ENCODE results near the gene GPR151. TPM values are rescaled to one million over a fixed set of nuclear protein-coding genes. Genes with fewer than 3 reads are reported as not detected.
A peak's percentile ranks its signal among the peaks of the same experiment; 100 is the strongest.

GPR151 gene
- total RNA-seq, 1 donor from 2014 or later: not detected

- no peak for TF ChIP-seq CTCF (conservative IDR thresholded peaks at IDR 0.05; ENCODE audit: low read depth, low read length)
- no peak overlapping the region for H3K4me3 ChIP-seq (ENCODE audit: low read depth, low read length)
- DNase-seq (ENCODE audit: low read depth): no peak
Observed at GRCh38 chr5:146484714-146485391, 31.1 kb downstream of the GPR151 start.

GRCh38 chr5:146482775-146483174 lies 33.2 kb downstream of the GPR151 start:
- TF ChIP-seq CTCF (conservative IDR thresholded peaks at IDR 0.05; ENCODE audit: low read depth, low read length): no peak
- DNase-seq (ENCODE audit: low read depth): no peak
- H3K4me3 ChIP-seq (ENCODE audit: low read depth, low read length): no peak overlapping the region

- no peak for TF ChIP-seq CTCF (conservative IDR thresholded peaks at IDR 0.05; ENCODE audit: low read depth, low read length)
- no peak overlapping the region for H3K4me3 ChIP-seq (ENCODE audit: low read depth, low read length)
- no peak for DNase-seq (ENCODE audit: low read depth)
Observed at GRCh38 chr5:146475906-146476305, 40.1 kb downstream of the GPR151 start.

GRCh38 chr5:146475190-146475780 lies 40.7 kb downstream of the GPR151 start:
- no peak for DNase-seq (ENCODE audit: low read depth)
- H3K4me3 ChIP-seq (ENCODE audit: low read depth, low read length): no peak overlapping the region
- peak; percentile 30 for TF ChIP-seq CTCF (conservative IDR thresholded peaks at IDR 0.05; ENCODE audit: low read depth, low read length)

- H3K4me3 ChIP-seq (ENCODE audit: low read depth, low read length): no peak overlapping the region
- TF ChIP-seq CTCF (conservative IDR thresholded peaks at IDR 0.05; ENCODE audit: low read depth, low read length): no peak
- no peak for DNase-seq (ENCODE audit: low read depth)
Observed at GRCh38 chr5:146474065-146474464, 41.9 kb downstream of the GPR151 start.

GRCh38 chr5:146467760-146468159 lies 48.2 kb downstream of the GPR151 start:
- TF ChIP-seq CTCF (conservative IDR thresholded peaks at IDR 0.05; ENCODE audit: low read depth, low read length): no peak
- DNase-seq (ENCODE audit: low read depth): no peak

More at GRCh38 chr5:146467760-146468159, 48.2 kb downstream of the GPR151 start:
- no peak overlapping the region for H3K4me3 ChIP-seq (ENCODE audit: low read depth, low read length)

Data from epithelial cell of proximal tubule (primary cell).